NT2/D1 (cell line): ENCODE results near the gene AGL.
"Not testable (repeated sequence)": the region's sequence is repeated elsewhere in the genome, so short reads cannot be mapped to it uniquely, and the experiment has no call there.

Experiments used
- SUZ12 ChIP-seq: IDR thresholded peaks from 2 replicates; pipeline ENCODE4 v1.6.1; 2011; ENCODE audit not compliant: insufficient read length, insufficient read depth; ENCODE audit errors: extremely low read depth
- ZNF274 ChIP-seq: IDR thresholded peaks from 2 replicates; pipeline ENCODE4 v1.6.1; 2011; ENCODE audit warnings: mild to moderate bottlenecking, low read depth, low read length

GRCh38 chr1:99903278-99903677 is 53.1 kb downstream of the AGL start:
- not testable (repeated sequence) for TF ChIP-seq ZNF274, SUZ12
